NCI-H1694 (cell line): Measurements from ENCODE around the gene CASQ2.

Experiments
- DNase-seq: peaks from one replicate; lab custom pipeline; 2025; lab: John Stamatoyannopoulos, UW

The CASQ2 gene

GRCh38 chr1:115728341-115728740, 40.2 kb downstream of the CASQ2 start:
- DNase-seq, result no peak

- no peak for DNase-seq
Measured at GRCh38 chr1:115727706-115728249, 40.7 kb downstream of the CASQ2 start.

- DNase-seq, result no peak
Measured at GRCh38 chr1:115726570-115726969, 41.9 kb downstream of the CASQ2 start.

GRCh38 chr1:115726161-115726560, 42.4 kb downstream of the CASQ2 start:
- DNase-seq, result no peak

GRCh38 chr1:115725600-115725999, 42.9 kb downstream of the CASQ2 start:
- DNase-seq, result no peak

GRCh38 chr1:115723756-115724155, 44.8 kb downstream of the CASQ2 start:
- DNase-seq, result no peak

GRCh38 chr1:115722221-115722620, 46.3 kb downstream of the CASQ2 start:
- DNase-seq, result no peak

- DNase-seq, result no peak
Measured at GRCh38 chr1:115719285-115719684, 49.2 kb downstream of the CASQ2 start.

GRCh38 chr1:115718011-115718754, 50.3 kb downstream of the CASQ2 start:
- DNase-seq, result no peak

- peak; percentile 60 for DNase-seq
Measured at GRCh38 chr1:115717541-115717940, 51.0 kb downstream of the CASQ2 start.

GRCh38 chr1:115714572-115715141, 53.9 kb downstream of the CASQ2 start:
- DNase-seq, result no peak

- DNase-seq, result no peak
Measured at GRCh38 chr1:115713906-115714305, 54.6 kb downstream of the CASQ2 start.

GRCh38 chr1:115712911-115713609, 55.5 kb downstream of the CASQ2 start:
- DNase-seq, result no peak

- no peak for DNase-seq
Measured at GRCh38 chr1:115710859-115711624, 57.5 kb downstream of the CASQ2 start.

GRCh38 chr1:115706587-115707425, 61.7 kb downstream of the CASQ2 start:
- peak; percentile 59 for DNase-seq

GRCh38 chr1:115705963-115706362, 62.6 kb downstream of the CASQ2 start:
- no peak for DNase-seq

GRCh38 chr1:115705085-115705951, 63.2 kb downstream of the CASQ2 start:
- DNase-seq, result no peak

- no peak for DNase-seq
Measured at GRCh38 chr1:115702959-115703358, 65.6 kb downstream of the CASQ2 start.

- no peak for DNase-seq
Measured at GRCh38 chr1:115701090-115701489, 67.4 kb downstream of the CASQ2 start.

GRCh38 chr1:115697619-115698018, 70.9 kb downstream of the CASQ2 start:
- DNase-seq, result no peak
